HG03521 (cell line): Measurements from ENCODE around the gene LSM4.

Experiments used
- ATAC-seq: cut with Tn5 transposase; IDR thresholded peaks from one replicate; pipeline ENCODE4 v1.9.1; 2021; ENCODE audit warnings: mild to moderate bottlenecking, moderate library complexity; ENCODE audit not compliant: unreplicated experiment

LSM4 gene

GRCh38 chr19:18279266-18279515 lies 43.7 kb downstream of the LSM4 start:
- ATAC-seq = no peak

- ATAC-seq = no peak
Measured at GRCh38 chr19:18278521-18279265, 44.2 kb downstream of the LSM4 start.

- ATAC-seq = no peak
Measured at GRCh38 chr19:18274781-18275356, 48.0 kb downstream of the LSM4 start.

GRCh38 chr19:18274219-18274780 lies 48.6 kb downstream of the LSM4 start, which contains the start of gene IQCN:
IQCN (minus strand) TSS chr19:18274452; CDS start chr19:18269478, 4,974 bp downstream.
- no peak for ATAC-seq

GRCh38 chr19:18273561-18274218 lies 49.2 kb downstream of the LSM4 start:
- no peak for ATAC-seq

- no peak for ATAC-seq
Measured at GRCh38 chr19:18271433-18271841, 51.4 kb downstream of the LSM4 start.

GRCh38 chr19:18270326-18270725 lies 52.5 kb downstream of the LSM4 start:
- no peak for ATAC-seq

- no peak for ATAC-seq
Measured at GRCh38 chr19:18269070-18269723, 53.7 kb downstream of the LSM4 start.

GRCh38 chr19:18266771-18267686 lies 55.8 kb downstream of the LSM4 start:
- ATAC-seq = no peak

GRCh38 chr19:18265582-18265981 lies 57.3 kb downstream of the LSM4 start:
- ATAC-seq = no peak

GRCh38 chr19:18264971-18265540 lies 57.8 kb downstream of the LSM4 start:
- no peak for ATAC-seq

GRCh38 chr19:18264137-18264854 lies 58.6 kb downstream of the LSM4 start:
- no peak for ATAC-seq

GRCh38 chr19:18263324-18264136 lies 59.3 kb downstream of the LSM4 start:
- ATAC-seq = no peak

GRCh38 chr19:18262917-18263316 lies 60.0 kb downstream of the LSM4 start:
- ATAC-seq = no peak

- no peak for ATAC-seq
Measured at GRCh38 chr19:18262144-18262543, 60.7 kb downstream of the LSM4 start.

- ATAC-seq = no peak
Measured at GRCh38 chr19:18261474-18261873, 61.4 kb downstream of the LSM4 start.

GRCh38 chr19:18259893-18260292 lies 63.0 kb downstream of the LSM4 start:
- no peak for ATAC-seq
